PC-3 (cell line): ENCODE measurements around the gene KIF5C.

Experiments used
- EZH2 ChIP-seq: fragments of 300-600 bp; sonication (generic); IDR thresholded peaks from one replicate; pipeline ENCODE4 v1.6.1; 2017; ENCODE audit warnings: antibody characterized with exemption, mild to moderate bottlenecking, low read length; ENCODE audit not compliant: unreplicated experiment
- EZH2phosphoT487 ChIP-seq: fragments of 300-600 bp; sonication (generic); IDR thresholded peaks from 2 replicates; pipeline ENCODE4 v1.6.1; 2018; ENCODE audit warnings: mild to moderate bottlenecking, antibody characterized with exemption, low read length, borderline replicate concordance
- TF ChIP-seq, protein P1 (sequence below): fragments of 300-600 bp; sonication (generic); conservative IDR thresholded peaks from 2 replicates; pipeline ENCODE4 v1.5.1; 2017; ENCODE audit warnings: antibody characterized with exemption, low read depth, mild to moderate bottlenecking, low read length

DNA sequence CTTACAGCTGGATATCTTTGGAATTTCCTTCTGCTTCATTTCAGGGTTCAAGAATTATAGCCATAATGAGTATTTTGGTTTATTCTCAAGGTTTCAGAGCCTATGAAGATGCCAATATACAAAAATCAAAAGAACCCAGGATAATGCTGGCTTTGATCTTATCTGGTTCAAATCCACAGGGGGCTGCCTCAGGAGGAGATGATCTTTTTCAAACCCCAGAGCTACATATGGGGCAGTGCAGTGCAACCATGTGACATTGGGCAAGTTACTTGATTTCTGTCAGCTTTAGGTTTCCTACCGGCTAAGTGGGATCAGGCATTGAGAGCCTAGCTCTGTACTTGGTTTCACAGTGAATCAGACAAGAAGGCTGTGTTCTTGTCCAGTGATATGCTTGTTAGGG, 140.5 kb downstream of the KIF5C start:
- TF ChIP-seq, protein P1, sequence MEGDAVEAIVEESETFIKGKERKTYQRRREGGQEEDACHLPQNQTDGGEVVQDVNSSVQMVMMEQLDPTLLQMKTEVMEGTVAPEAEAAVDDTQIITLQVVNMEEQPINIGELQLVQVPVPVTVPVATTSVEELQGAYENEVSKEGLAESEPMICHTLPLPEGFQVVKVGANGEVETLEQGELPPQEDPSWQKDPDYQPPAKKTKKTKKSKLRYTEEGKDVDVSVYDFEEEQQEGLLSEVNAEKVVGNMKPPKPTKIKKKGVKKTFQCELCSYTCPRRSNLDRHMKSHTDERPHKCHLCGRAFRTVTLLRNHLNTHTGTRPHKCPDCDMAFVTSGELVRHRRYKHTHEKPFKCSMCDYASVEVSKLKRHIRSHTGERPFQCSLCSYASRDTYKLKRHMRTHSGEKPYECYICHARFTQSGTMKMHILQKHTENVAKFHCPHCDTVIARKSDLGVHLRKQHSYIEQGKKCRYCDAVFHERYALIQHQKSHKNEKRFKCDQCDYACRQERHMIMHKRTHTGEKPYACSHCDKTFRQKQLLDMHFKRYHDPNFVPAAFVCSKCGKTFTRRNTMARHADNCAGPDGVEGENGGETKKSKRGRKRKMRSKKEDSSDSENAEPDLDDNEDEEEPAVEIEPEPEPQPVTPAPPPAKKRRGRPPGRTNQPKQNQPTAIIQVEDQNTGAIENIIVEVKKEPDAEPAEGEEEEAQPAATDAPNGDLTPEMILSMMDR, result no peak
- TF ChIP-seq EZH2phosphoT487 (no peak), EZH2 (no peak)
